Measurements from ENCODE around the gene SLC16A2. TPM values are rescaled to one million over a fixed set of nuclear protein-coding genes. Genes with fewer than 3 reads are reported as not detected.

The SLC16A2 gene
- total RNA-seq, 1 experiment from 2014 or later, result 0.32 TPM

GRCh38 chrX:74525116-74525515 is 103.8 kb downstream of the SLC16A2 start:
- H4K20me1 ChIP-seq (ENCODE audit: insufficient read depth), result no peaks in the 10 kb centered on the region
- no peak overlapping the region for H3K27ac ChIP-seq (ENCODE audit: low read depth, low read length)
- DNase-seq (ENCODE audit: low read depth, low spot score) (no peak), ATAC-seq (no peak)
- POLR2A ChIA-PET, result no interaction called here
- H3K27me3 ChIP-seq (ENCODE audit: insufficient read depth, low read length), result no peaks in the 10 kb centered on the region
- CTCF ChIA-PET, result no interaction called here
- RAD21 ChIA-PET (ENCODE audit: low non-redundant PET in 1 of 2, low total read pairs in 2 of 2, uncharacterized antibody in 2 of 2, unreplicated experiment in 2 of 2), result no interaction called here
- no peak overlapping the region for H3K4me2 ChIP-seq (ENCODE audit: low read length)
- H3K9me2 ChIP-seq (ENCODE audit: insufficient read depth), result no peaks in the 10 kb centered on the region
- H3K36me3 ChIP-seq (ENCODE audit: control insufficient read depth in 1 of 2, insufficient read depth in 2 of 2, low read length in 2 of 2), result no peaks in the 10 kb centered on the region
- no peak overlapping the region for H2AFZ ChIP-seq (ENCODE audit: low read depth, low read length, poor library complexity, severe bottlenecking)
- intact Hi-C loops (cut with micrococcal nuclease), result no loop called here
- no TSS peak for BruUV-seq (replicated peaks)
- no peaks in the 10 kb centered on the region for H3K9me3 ChIP-seq (ENCODE audit: control insufficient read depth in 1 of 2, insufficient read depth in 1 of 2, low read depth in 1 of 2, low read length in 2 of 2)
- peaks cover 0 to 7% of the 10 kb centered on the region in 2 experiments; a peak in 2 of 4 replicates for H3K4me1 ChIP-seq (ENCODE audit: control insufficient read depth in 1 of 2, insufficient read depth in 2 of 2, low read length in 2 of 2)
- H3K9ac ChIP-seq (ENCODE audit: low read length), result no peak overlapping the region
- H3K79me2 ChIP-seq (ENCODE audit: insufficient read depth, low read length), result no peaks in the 10 kb centered on the region
- H3K4me3 ChIP-seq (replicated peaks in 1 of 2; ENCODE audit: low read depth in 1 of 2, low read length in 2 of 2), result no peak overlapping the region
- TF ChIP-seq CBX3 (IDR thresholded peaks at IDR 0.05; ENCODE audit: low read depth), result no peak
- TF ChIP-seq CTCF (IDR thresholded peaks at IDR 0.05 in 2 of 3, conservative IDR thresholded peaks at IDR 0.05 in 1 of 3; ENCODE audit: borderline replicate concordance in 1 of 3, insufficient read depth in 1 of 3, low read depth in 2 of 3, low read length in 2 of 3), result no peak
- TF ChIP-seq YY1 (IDR thresholded peaks at IDR 0.05; ENCODE audit: extremely low read depth, insufficient replicate concordance, low read depth, low read length), result no peak
- TF ChIP-seq EZH2 (IDR thresholded peaks at IDR 0.05), result no peak
- TF ChIP-seq SIN3A (IDR thresholded peaks at IDR 0.05; ENCODE audit: low read depth), result no peak
- no peak for TF ChIP-seq EGR1 (IDR thresholded peaks at IDR 0.05; ENCODE audit: low read depth)
- TF ChIP-seq ATF3 (IDR thresholded peaks at IDR 0.05), result no peak
- TF ChIP-seq POLR2A (IDR thresholded peaks at IDR 0.05; ENCODE audit: borderline replicate concordance, extremely low read depth, insufficient read depth, insufficient read length), result no peak

- CTCF ChIA-PET, result no interaction called here
- no TSS peak for BruUV-seq (replicated peaks)
- H3K79me2 ChIP-seq (ENCODE audit: insufficient read depth, low read length), result no peaks in the 10 kb centered on the region
- no peak overlapping the region for H3K4me3 ChIP-seq (replicated peaks in 1 of 2; ENCODE audit: low read depth in 1 of 2, low read length in 2 of 2)
- H3K9me3 ChIP-seq (ENCODE audit: control insufficient read depth in 1 of 2, insufficient read depth in 1 of 2, low read depth in 1 of 2, low read length in 2 of 2), result no peaks in the 10 kb centered on the region
- no peaks in the 10 kb centered on the region for H3K9me2 ChIP-seq (ENCODE audit: insufficient read depth)
- H3K27me3 ChIP-seq (ENCODE audit: insufficient read depth, low read length), result no peaks in the 10 kb centered on the region
- no peak for DNase-seq (ENCODE audit: low read depth, low spot score)
- RAD21 ChIA-PET (ENCODE audit: low non-redundant PET in 1 of 2, low total read pairs in 2 of 2, uncharacterized antibody in 2 of 2, unreplicated experiment in 2 of 2), result no interaction called here
- no peak for ATAC-seq
- peaks cover 0 to 7% of the 10 kb centered on the region in 2 experiments; a peak in 2 of 4 replicates for H3K4me1 ChIP-seq (ENCODE audit: control insufficient read depth in 1 of 2, insufficient read depth in 2 of 2, low read length in 2 of 2)
- no peak overlapping the region for H3K9ac ChIP-seq (ENCODE audit: low read length)
- H3K4me2 ChIP-seq (ENCODE audit: low read length), result no peak overlapping the region
- POLR2A ChIA-PET, result no interaction called here
- H4K20me1 ChIP-seq (ENCODE audit: insufficient read depth), result no peaks in the 10 kb centered on the region
- no peak overlapping the region for H3K27ac ChIP-seq (ENCODE audit: low read depth, low read length)
- H3K36me3 ChIP-seq (ENCODE audit: control insufficient read depth in 1 of 2, insufficient read depth in 2 of 2, low read length in 2 of 2), result no peaks in the 10 kb centered on the region
- intact Hi-C loops (cut with micrococcal nuclease), result no loop called here
- no peak overlapping the region for H2AFZ ChIP-seq (ENCODE audit: low read depth, low read length, poor library complexity, severe bottlenecking)
- TF ChIP-seq REST (IDR thresholded peaks at IDR 0.05; ENCODE audit: low read depth) (no peak), SIN3A (IDR thresholded peaks at IDR 0.05; ENCODE audit: low read depth) (no peak), MAX (IDR thresholded peaks at IDR 0.05) (no peak), EZH2phosphoT487 (IDR thresholded peaks at IDR 0.05; ENCODE audit: borderline replicate concordance) (no peak), SRF (IDR thresholded peaks at IDR 0.05; ENCODE audit: low read depth) (no peak), POLR2AphosphoS5 (IDR thresholded peaks at IDR 0.05; ENCODE audit: low read depth, low read length) (no peak), ZFX (IDR thresholded peaks at IDR 0.05) (no peak), YY1 (IDR thresholded peaks at IDR 0.05; ENCODE audit: extremely low read depth, insufficient replicate concordance, low read depth, low read length) (no peak), ATF3 (IDR thresholded peaks at IDR 0.05) (no peak), CEBPB (IDR thresholded peaks at IDR 0.05; ENCODE audit: low read depth) (no peak), POLR2A (IDR thresholded peaks at IDR 0.05; ENCODE audit: borderline replicate concordance, extremely low read depth, insufficient read depth, insufficient read length) (no peak)
These were observed 105.5 kb downstream of the SLC16A2 start for GRCh38 chrX:74526764-74527163.

Measured in HCT116 (cell line).